HG03066 (cell line): ENCODE measurements around the gene SLC1A1.

Experiments
- ATAC-seq: cut with Tn5 transposase; IDR thresholded peaks from one replicate; pipeline ENCODE4 v1.9.1; 2021; ENCODE audit warnings: low read depth; ENCODE audit not compliant: unreplicated experiment

SLC1A1 gene

GRCh38 chr9:4489919-4490704 is at the start of gene SLC1A1:
Gene SLC1A1 (plus strand): TSS chr9:4490468. CDS start chr9:4490680, 212 bp downstream.
- ATAC-seq: peak; percentile 57

- ATAC-seq: no peak
Measured at GRCh38 chr9:4442806-4443205, 47.5 kb upstream of the SLC1A1 start.

- no peak for ATAC-seq
Measured at GRCh38 chr9:4443439-4443838, 46.8 kb upstream of the SLC1A1 start.

GRCh38 chr9:4461437-4461836 is 28.8 kb upstream of the SLC1A1 start:
- no peak for ATAC-seq

- no peak for ATAC-seq
Measured at GRCh38 chr9:4463824-4464223, 26.4 kb upstream of the SLC1A1 start.

- peak; percentile 96 for ATAC-seq
Measured at GRCh38 chr9:4464911-4465513, 25.3 kb upstream of the SLC1A1 start.

GRCh38 chr9:4465910-4466309 is 24.4 kb upstream of the SLC1A1 start:
- ATAC-seq: no peak

GRCh38 chr9:4475301-4475700 is 15.0 kb upstream of the SLC1A1 start:
- no peak for ATAC-seq

- no peak for ATAC-seq
Measured at GRCh38 chr9:4486176-4486575, 4.1 kb upstream of the SLC1A1 start.

- peak; percentile 5 for ATAC-seq
Measured at GRCh38 chr9:4489562-4489918, 728 bp upstream of the SLC1A1 start.

GRCh38 chr9:4490705-4491625 is 697 bp downstream of the SLC1A1 start:
- ATAC-seq: peak; percentile 12

GRCh38 chr9:4491626-4491975 is 1.3 kb downstream of the SLC1A1 start:
- ATAC-seq: no peak

- no peak for ATAC-seq
Measured at GRCh38 chr9:4494332-4494731, 4.1 kb downstream of the SLC1A1 start.

- ATAC-seq: no peak
Measured at GRCh38 chr9:4494806-4495205, 4.5 kb downstream of the SLC1A1 start.

GRCh38 chr9:4495537-4495936 is 5.3 kb downstream of the SLC1A1 start:
- ATAC-seq: no peak

- no peak for ATAC-seq
Measured at GRCh38 chr9:4496497-4496896, 6.2 kb downstream of the SLC1A1 start.

GRCh38 chr9:4497395-4497794 is 7.1 kb downstream of the SLC1A1 start:
- ATAC-seq: no peak

- no peak for ATAC-seq
Measured at GRCh38 chr9:4497855-4498254, 7.6 kb downstream of the SLC1A1 start.

- ATAC-seq: no peak
Measured at GRCh38 chr9:4499917-4500316, 9.6 kb downstream of the SLC1A1 start.

- ATAC-seq: no peak
Measured at GRCh38 chr9:4501147-4501507, 10.9 kb downstream of the SLC1A1 start.

GRCh38 chr9:4502444-4502843 is 12.2 kb downstream of the SLC1A1 start:
- ATAC-seq: no peak
